Measurements from ENCODE around the gene HUS1B.

- no peak for TF ChIP-seq CTCF (IDR thresholded peaks at IDR 0.05)
- TF ChIP-seq POLR2A (IDR thresholded peaks at IDR 0.05): no peak
- no peak for TF ChIP-seq EP300 (IDR thresholded peaks at IDR 0.05)
These were observed 15.5 kb downstream of the HUS1B start for GRCh38 chr6:641225-641985.
